ENCODE data around the gene STIL. TPM values are rescaled to one million over a fixed set of nuclear protein-coding genes. Genes with fewer than 3 reads are reported as not detected.

STIL gene
- total and polyA plus RNA-seq, 4 donors, result 0.26 to 20.5 (median 0.75) TPM

DNA sequence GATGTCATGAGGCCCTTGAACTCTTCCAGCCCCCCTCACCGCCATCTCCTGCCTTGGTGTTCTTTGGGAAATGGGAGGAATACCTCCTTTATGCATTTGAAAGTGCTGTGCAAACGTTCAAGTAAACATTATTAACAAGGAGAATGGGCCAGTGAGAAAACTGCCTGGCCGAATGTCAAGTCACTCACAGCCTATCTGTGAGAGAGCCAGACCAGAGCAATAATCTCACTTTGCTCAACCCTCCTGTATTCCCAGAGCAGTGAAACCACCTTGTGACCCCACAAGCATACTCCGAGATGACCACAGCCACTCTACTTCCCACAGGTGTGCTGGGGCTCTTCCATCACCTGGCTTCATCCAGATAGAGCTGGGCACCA is 87.1 kb downstream of the STIL start:
- 48% methylated on average over 4 of the region's 4 CpGs for WGBS
- Histone ChIP-seq H3K27ac (ENCODE audit: low read depth in 1 of 2, low read length in 2 of 2) (no peak overlapping the region), H3K4me1 (ENCODE audit: control insufficient read depth in 4 of 4, insufficient read depth in 4 of 4, low read length in 3 of 4) (peaks cover 0 to 10% (median 8%) of the 10 kb centered on the region in 4 donors), H3K36me3 (ENCODE audit: control insufficient read depth in 4 of 4, insufficient read depth in 3 of 4, low read depth in 1 of 4, low read length in 3 of 4) (no peaks in the 10 kb centered on the region), H3K27me3 (ENCODE audit: control insufficient read depth in 4 of 4, insufficient read depth in 4 of 4, low read length in 3 of 4) (peaks cover 0 to 18% (median 14%) of the 10 kb centered on the region in 4 donors), H3K9me3 (ENCODE audit: control insufficient read depth in 4 of 4, low read length in 3 of 4) (peaks cover 0 to 1% (median 0%) of the 10 kb centered on the region in 4 donors), H3K9ac (ENCODE audit: low read depth in 1 of 2, low read length in 2 of 2) (no peak overlapping the region), H3K4me3 (ENCODE audit: low read depth in 1 of 3, low read length in 3 of 3) (no peak overlapping the region)
- no peak for DNase-seq (ENCODE audit: low spot score)
- TF ChIP-seq, protein P1, sequence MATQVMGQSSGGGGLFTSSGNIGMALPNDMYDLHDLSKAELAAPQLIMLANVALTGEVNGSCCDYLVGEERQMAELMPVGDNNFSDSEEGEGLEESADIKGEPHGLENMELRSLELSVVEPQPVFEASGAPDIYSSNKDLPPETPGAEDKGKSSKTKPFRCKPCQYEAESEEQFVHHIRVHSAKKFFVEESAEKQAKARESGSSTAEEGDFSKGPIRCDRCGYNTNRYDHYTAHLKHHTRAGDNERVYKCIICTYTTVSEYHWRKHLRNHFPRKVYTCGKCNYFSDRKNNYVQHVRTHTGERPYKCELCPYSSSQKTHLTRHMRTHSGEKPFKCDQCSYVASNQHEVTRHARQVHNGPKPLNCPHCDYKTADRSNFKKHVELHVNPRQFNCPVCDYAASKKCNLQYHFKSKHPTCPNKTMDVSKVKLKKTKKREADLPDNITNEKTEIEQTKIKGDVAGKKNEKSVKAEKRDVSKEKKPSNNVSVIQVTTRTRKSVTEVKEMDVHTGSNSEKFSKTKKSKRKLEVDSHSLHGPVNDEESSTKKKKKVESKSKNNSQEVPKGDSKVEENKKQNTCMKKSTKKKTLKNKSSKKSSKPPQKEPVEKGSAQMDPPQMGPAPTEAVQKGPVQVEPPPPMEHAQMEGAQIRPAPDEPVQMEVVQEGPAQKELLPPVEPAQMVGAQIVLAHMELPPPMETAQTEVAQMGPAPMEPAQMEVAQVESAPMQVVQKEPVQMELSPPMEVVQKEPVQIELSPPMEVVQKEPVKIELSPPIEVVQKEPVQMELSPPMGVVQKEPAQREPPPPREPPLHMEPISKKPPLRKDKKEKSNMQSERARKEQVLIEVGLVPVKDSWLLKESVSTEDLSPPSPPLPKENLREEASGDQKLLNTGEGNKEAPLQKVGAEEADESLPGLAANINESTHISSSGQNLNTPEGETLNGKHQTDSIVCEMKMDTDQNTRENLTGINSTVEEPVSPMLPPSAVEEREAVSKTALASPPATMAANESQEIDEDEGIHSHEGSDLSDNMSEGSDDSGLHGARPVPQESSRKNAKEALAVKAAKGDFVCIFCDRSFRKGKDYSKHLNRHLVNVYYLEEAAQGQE (IDR thresholded peaks at IDR 0.05), result no peak
- TF ChIP-seq JUND (IDR thresholded peaks at IDR 0.05) (no peak), EGR1 (IDR thresholded peaks at IDR 0.05; ENCODE audit: low read depth in 2 of 2) (no peak), FOXA2 (IDR thresholded peaks at IDR 0.05) (no peak), RAD21 (IDR thresholded peaks at IDR 0.05) (no peak)
- TF ChIP-seq, protein P2, sequence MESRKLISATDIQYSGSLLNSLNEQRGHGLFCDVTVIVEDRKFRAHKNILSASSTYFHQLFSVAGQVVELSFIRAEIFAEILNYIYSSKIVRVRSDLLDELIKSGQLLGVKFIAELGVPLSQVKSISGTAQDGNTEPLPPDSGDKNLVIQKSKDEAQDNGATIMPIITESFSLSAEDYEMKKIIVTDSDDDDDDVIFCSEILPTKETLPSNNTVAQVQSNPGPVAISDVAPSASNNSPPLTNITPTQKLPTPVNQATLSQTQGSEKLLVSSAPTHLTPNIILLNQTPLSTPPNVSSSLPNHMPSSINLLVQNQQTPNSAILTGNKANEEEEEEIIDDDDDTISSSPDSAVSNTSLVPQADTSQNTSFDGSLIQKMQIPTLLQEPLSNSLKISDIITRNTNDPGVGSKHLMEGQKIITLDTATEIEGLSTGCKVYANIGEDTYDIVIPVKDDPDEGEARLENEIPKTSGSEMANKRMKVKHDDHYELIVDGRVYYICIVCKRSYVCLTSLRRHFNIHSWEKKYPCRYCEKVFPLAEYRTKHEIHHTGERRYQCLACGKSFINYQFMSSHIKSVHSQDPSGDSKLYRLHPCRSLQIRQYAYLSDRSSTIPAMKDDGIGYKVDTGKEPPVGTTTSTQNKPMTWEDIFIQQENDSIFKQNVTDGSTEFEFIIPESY (IDR thresholded peaks at IDR 0.05), result no peak

DNA sequence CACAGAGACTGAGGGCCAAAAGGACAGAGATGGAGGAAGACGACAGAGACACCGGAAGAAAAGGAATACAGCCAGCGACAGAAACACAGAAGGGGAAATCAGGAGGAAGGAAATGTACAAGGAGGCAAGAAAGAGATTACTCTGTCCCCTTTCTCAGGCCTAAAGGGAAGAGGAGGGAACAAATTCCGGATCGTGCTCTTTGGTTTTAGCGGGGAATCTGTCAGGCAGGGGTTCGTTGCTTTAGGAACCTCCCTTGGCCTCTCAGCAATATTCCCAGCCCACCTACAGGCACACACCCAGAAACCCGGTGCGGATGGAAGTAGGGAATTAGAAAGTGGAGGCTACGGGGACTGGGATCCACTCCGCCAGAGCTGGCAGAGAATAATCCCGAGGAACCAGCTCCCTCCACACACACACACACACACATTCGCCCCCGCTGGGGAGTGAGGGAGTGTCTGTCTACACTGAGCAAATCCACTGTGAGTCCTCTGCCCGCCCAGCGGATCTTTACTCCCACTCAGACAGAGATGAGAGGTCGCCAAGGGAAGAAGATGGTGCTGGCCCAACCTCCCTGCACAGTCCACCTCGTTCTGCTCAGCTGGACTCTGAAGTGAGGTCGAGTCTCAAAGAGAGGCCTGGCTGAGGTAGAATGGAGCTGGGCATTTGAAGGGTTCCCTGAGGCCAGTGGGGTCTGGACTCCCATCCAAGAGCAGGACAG is 87.7 kb downstream of the STIL start:
- H3K9ac ChIP-seq (ENCODE audit: low read depth in 1 of 2, low read length in 2 of 2), result no peak overlapping the region
- H3K9me3 ChIP-seq (ENCODE audit: control insufficient read depth in 4 of 4, low read length in 3 of 4), result peaks cover 0 to 1% (median 0%) of the 10 kb centered on the region in 4 donors
- TF ChIP-seq, protein P1 (IDR thresholded peaks at IDR 0.05), result no peak
- peak; percentile 34 for TF ChIP-seq NR2F2 (IDR thresholded peaks at IDR 0.05)
- H3K4me1 ChIP-seq (ENCODE audit: control insufficient read depth in 4 of 4, insufficient read depth in 4 of 4, low read length in 3 of 4), result peaks cover 0 to 6% (median 6%) of the 10 kb centered on the region in 4 donors
- peak; percentile 65 for DNase-seq (ENCODE audit: low spot score)
- WGBS, result 16% methylated on average over 19 of the region's 19 CpGs
- H3K27me3 ChIP-seq (ENCODE audit: control insufficient read depth in 4 of 4, insufficient read depth in 4 of 4, low read length in 3 of 4), result peaks cover 0 to 21% (median 11%) of the 10 kb centered on the region in 4 donors
- peak overlapping the region in 1 of 2 donors; percentile 42 for H3K27ac ChIP-seq (ENCODE audit: low read depth in 1 of 2, low read length in 2 of 2)
- H3K4me3 ChIP-seq (ENCODE audit: low read depth in 1 of 3, low read length in 3 of 3), result peak overlapping the region in 1 of 3 donors; percentile 24
- H3K36me3 ChIP-seq (ENCODE audit: control insufficient read depth in 4 of 4, insufficient read depth in 3 of 4, low read depth in 1 of 4, low read length in 3 of 4), result no peaks in the 10 kb centered on the region

Measured in liver (tissue), 9 donors.